GM18858 (cell line): ENCODE measurements around the gene COX14.
A peak's percentile ranks its signal among the peaks of the same experiment; 100 is the strongest.
"Not testable (repeated sequence)": the region's sequence is repeated elsewhere in the genome, so short reads cannot be mapped to it uniquely, and the experiment has no call there.

Experiments
- ATAC-seq: cut with Tn5 transposase; IDR thresholded peaks from one replicate; pipeline ENCODE4 v1.9.1; 2021; ENCODE audit not compliant: unreplicated experiment

COX14 gene

GRCh38 chr12:50151047-50151687, 39.1 kb downstream of the COX14 start:
- no peak for ATAC-seq

DNA sequence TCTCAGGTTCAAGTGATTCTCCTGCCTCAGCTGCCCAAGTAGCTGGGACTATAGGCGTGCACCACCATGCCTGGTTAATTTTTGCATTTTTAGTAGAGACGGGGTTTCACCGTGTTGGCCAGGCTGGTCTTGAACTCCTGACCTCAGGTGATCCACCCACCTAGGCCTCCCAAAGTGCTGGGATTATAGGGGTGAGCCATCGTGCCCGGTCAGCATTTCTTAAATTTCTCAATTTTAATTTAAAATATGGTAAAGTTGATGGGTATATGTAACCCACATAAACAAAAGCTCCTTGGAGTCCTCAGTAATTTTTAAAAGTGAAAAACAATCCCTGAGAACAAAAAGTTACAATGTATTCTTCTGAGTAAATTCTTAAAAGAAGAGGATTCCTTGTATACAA, 42.9 kb downstream of the COX14 start:
- ATAC-seq, result not testable (repeated sequence)

GRCh38 chr12:50156641-50157040, 44.6 kb downstream of the COX14 start:
- ATAC-seq, result no peak

DNA sequence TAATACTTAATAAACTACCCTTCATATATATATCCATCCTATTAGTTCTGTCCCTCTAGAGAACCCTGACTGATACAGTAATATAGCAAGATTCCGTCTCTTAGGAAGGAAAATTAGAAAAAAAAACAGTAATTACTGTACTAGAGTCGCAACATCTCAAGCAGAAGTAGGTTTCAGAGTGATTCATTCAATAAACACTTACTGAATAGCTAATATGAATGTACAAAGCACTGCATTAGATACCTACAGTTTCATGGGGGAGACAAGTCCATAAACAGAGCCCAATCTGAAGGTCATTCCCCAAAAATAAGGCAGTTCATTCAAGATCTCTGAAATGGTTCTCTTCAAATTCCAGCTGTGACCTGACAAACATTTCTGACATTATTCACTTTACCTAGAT, 45.2 kb downstream of the COX14 start:
- ATAC-seq, result no peak

- ATAC-seq, result no peak
Observed at GRCh38 chr12:50160643-50161042, 48.6 kb downstream of the COX14 start.

- no peak for ATAC-seq
Observed at GRCh38 chr12:50162230-50162629, 50.2 kb downstream of the COX14 start.

GRCh38 chr12:50164963-50165362, 52.9 kb downstream of the COX14 start:
- ATAC-seq, result no peak

DNA sequence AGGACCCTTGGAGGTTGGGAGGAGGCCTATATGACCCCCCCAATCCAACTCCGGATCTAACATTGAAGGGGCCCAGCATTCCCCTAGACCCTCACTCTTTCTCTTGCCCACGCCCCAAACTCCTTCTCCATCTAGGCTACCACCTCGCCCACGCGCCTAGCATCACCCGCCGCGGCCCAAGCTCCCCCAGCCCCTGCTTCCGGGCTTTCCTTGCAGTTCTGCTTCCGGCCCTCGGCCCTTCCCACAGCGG, 54.7 kb downstream of the COX14 start:
- ATAC-seq, result no peak

GRCh38 chr12:50167049-50167828, 55.2 kb downstream of the COX14 start, which contains the start of gene CERS5:
CERS5 (minus strand) TSS chr12:50167369; CDS start chr12:50167297, 72 bp downstream.
- peak; percentile 93 for ATAC-seq
